Stimulated activated naive CD4-positive, alpha-beta T cell treated with Interleukin-2 at 50 U/mL for 16 hours (primary cell): Measurements from ENCODE around the gene RIMS4.
"Not testable (repeated sequence)": the region's sequence is repeated elsewhere in the genome, so short reads cannot be mapped to it uniquely, and the experiment has no call there.

Source experiments
- DNase-seq: peaks from one replicate; lab custom pipeline; 2025; lab: John Stamatoyannopoulos, UW

Gene RIMS4

GRCh38 chr20:44830523-44830922 is 20.2 kb upstream of the RIMS4 start:
- DNase-seq, result no peak

DNA sequence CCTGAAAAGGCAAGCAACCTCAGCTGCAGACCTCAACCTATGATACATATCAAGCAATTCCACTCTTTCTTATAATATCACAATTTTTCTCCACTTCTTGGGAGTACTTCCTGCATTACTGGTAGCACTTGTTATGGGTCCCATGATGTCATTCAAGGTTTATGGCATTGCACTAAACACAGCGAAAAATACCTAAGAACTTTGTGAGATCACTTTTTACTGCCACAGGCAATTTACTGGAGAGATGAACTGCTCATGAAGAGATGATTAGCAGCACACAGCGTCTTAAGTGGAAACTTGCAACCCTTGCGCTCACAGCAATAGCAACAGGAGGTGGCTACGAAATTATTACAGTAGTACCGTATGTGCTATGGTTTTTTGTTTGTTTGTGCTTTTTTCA is 19.3 kb upstream of the RIMS4 start:
- DNase-seq, result no peak

- no peak for DNase-seq
Measured at GRCh38 chr20:44828640-44829039, 18.3 kb upstream of the RIMS4 start.

DNA sequence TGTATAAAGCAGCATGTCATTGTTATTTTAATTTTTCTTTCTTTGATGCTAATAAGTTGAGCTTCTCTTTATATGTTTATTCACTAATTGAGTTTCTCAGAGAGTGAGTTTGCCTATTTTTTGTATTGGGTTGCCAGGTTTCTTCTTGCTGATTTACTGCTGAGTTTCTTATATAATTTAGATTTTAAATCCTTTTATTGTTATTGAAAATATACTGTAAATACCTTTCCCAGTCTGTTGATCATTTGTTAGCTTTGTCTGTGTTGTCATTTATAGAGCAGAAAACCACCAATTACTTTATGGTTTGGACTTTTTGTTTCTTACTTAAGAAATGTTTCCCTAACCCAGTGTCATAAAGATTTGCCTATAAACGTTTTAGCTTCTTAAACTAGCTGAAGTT is 17.1 kb upstream of the RIMS4 start:
- DNase-seq, result no peak

- DNase-seq, result not testable (repeated sequence)
Measured at GRCh38 chr20:44821576-44821975, 11.2 kb upstream of the RIMS4 start.

GRCh38 chr20:44819936-44820335 is 9.6 kb upstream of the RIMS4 start:
- no peak for DNase-seq

- DNase-seq, result no peak
Measured at GRCh38 chr20:44817143-44817910, 7.0 kb upstream of the RIMS4 start.

DNA sequence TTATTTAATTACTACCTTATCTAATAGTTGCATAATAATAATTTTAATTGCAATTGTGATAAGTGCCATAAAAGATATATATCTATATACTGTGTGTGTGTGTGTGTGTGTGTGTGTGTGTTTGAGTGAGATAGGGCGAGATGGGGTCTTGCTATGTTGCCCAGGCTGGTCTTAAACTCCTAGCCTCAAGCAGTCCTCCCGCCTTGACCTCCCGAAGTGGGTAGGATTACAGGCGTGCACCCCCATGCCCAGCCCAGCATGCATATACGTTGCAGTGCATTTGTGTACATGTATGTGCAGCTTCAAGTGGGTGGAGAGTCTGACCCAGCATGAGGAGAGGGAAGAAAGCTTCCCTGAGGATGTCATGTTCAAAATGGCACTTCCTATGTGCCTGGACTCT is 4.6 kb upstream of the RIMS4 start:
- DNase-seq, result no peak

GRCh38 chr20:44811150-44811685 is 872 bp upstream of the RIMS4 start:
- DNase-seq, result no peak

DNA sequence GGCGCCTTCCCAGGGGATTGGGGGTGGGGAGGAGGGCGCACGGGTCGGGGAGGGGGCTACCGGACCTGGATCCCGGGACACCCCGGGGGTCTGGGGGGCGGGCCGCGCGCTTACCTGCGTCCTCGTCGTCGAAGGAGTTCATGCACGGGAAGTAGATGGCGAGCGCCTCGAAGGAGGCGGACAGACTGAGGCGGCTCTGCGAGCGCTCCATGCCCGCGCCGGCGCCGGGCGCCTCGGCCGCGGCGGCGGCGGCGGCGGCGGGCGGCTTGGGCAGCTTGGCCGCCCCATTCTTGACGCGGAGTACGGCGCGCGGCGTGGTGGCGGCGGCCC is 320 bp downstream of the RIMS4 start:
- DNase-seq, result no peak

DNA sequence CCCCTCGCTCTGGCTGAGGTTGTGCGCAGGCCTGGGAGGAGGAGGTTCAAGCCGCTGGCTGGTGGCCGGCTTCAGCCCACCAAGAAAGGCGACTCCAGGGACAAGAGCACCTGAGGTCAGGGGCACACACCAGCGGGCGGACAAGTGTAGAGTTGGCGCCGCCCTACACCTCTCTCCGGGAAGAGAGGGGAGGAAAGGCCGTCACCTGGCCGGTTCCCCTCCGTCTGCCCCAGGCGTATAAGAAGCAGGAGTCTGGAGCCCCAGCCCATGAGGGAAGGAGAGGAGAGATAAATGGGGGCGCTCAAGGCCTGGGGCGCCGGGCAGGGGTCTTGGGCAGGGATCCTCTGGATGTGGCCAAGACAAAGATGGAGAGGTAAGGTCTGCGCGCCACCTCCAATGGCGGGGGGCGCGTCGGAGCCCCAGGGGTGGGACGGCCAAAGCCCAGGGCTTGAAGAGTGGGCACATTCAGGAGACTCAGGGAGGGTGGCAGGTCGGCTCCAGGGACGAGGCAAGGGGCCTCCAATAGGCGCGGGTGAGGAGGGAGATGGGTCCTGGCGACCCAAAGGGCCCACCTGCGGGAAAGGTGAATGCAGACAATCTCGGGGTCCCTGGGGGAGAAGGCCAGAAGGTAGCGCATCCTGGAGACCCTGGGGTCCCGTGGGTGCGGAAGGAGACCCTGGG is 826 bp downstream of the RIMS4 start:
- no peak for DNase-seq

DNA sequence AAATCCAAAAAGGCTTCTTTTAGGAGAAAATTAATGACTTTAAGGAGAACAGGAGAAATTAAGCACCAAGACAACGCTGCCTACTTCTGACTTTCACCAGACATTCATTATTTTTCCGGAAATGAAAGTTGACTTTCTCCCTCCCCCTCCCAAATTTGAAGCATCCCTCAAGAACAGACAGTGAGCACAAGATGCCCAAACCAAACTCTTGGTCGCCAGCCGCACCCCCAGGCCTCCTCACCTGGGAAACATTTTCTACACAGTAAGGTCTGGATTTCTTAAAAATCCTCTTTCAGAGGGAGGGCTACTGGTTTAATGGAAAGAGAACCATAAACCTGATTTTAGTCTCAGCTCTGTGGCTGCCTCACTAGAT is 2.7 kb downstream of the RIMS4 start:
- DNase-seq, result no peak

GRCh38 chr20:44807051-44807683 is 3.2 kb downstream of the RIMS4 start:
- no peak for DNase-seq

GRCh38 chr20:44805979-44806620 is 4.2 kb downstream of the RIMS4 start:
- DNase-seq, result no peak

GRCh38 chr20:44805335-44805978 is 4.9 kb downstream of the RIMS4 start:
- DNase-seq, result no peak

- no peak for DNase-seq
Measured at GRCh38 chr20:44803383-44803941, 6.9 kb downstream of the RIMS4 start.

DNA sequence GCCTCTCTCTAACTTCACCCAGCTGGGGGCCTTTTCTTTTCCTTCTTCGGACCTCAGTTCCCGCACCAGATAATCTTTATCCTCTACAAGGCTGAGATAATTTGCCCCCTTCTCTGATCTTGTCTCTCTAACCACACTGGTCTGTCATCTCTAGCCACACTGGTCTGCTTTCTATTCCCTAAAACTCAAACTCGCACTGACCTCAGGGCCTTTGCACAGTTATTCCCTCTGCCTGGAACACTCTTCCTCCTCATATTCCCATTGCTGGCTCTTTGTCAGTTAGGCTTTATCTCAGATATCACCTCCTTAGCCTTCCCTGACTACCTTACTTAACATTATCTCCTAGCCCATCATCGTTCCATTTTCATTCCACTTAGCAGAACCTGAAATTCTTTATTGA is 7.6 kb downstream of the RIMS4 start:
- DNase-seq, result no peak

DNA sequence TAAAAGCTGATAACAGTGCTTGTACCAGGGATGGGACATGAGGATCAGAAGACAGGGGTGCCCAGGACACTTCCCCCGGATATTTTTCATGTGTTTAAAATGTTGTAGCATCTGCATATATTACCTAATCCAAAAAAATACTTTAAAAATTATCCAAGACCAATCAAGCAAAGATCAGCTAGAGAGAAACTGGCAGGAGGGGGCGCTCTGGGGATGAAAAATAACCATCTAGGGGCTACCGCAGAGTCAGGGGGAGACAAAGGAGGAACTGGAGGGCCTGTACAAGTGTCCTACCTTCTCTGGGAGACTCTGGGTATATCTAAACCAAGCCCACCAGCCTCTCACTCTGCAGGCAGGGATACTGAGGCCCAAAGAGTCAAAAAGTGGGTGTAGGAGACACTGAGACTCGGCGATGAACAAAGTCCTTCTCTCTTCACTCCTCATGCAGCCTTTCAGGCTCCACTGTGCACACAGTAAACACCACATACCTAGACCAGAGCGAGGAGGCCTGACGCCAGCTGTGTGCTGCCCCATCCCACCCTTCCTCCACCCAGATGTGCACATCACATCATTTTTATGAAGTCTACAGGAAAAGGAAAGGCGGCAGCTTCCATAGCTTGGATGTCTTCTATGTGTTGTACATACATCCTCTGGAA is 9.8 kb downstream of the RIMS4 start:
- no peak for DNase-seq

DNA sequence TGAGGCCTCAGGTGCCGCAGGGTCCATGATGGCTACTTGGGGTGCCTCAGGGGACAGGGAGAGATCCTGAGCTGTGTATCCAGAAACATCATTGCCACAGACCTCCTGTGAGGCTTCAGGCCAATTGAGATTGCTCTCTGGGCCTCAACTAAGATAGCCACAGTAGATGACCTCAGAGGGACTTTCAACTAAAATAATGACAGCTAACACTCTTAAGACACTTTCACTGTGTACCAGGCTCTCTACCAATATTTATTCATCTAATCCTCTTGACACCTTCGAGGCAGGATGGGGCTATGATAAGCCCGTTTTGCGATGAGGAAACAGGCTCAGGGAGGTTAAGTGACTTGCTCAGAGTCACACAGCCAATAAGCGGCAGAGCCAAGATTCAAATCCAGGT is 10.7 kb downstream of the RIMS4 start:
- DNase-seq, result no peak

DNA sequence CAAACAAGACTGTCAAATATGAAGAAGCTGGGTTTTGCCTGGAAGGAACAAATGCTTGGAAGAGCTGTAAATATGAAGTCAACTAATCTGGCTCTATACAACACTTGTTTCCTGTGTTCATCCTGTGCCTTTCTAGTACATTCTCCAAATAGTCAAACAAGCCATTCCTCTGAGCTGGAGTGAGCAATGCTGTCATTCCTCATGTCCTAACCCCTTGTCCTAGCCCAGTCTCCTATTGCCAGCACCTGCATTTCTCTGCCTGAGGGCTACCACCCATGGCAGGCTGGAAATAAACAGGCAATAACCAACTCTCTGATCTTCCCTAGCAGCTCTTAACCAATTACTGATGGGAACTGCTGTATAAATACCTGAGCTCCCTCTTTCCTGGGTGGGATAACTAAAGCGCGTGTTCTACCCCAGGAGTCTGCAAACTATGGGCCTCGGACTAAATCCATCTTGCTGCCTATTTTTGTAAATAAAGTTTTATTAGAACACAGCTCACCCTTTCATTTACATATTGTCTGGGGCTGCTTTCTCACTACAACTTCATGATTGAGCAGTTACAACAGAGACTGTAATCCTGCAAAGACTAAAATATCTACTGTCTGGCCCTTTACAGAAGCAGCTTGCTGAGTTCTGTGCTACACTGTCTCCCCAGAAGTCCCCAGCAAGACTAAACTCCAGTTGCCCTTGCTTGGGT is 13.4 kb downstream of the RIMS4 start:
- no peak for DNase-seq

GRCh38 chr20:44796311-44796710 is 14.0 kb downstream of the RIMS4 start:
- no peak for DNase-seq
